Adrenal gland (tissue), 12 donors: Measurements from ENCODE around the gene CDH6. TPM values are rescaled to one million over a fixed set of nuclear protein-coding genes. Genes with fewer than 3 reads are reported as not detected.
A peak's percentile ranks its signal among the peaks of the same experiment; 100 is the strongest.

Experiments
- DNase-seq, 7 donors: peaks; one replicate each; pipeline ENCODE4 v3.0.0-alpha.2; 2019 to 2020
- H3K27ac ChIP-seq, 5 donors: fragments of 200-600 bp; sonication (generic) in 4 of 5; 1 replicate in 3 of 5; 2 replicates in 2 of 5; pipeline versions ENCODE4 v1.5.1 to v1.8.0; 2016 to 2020; ENCODE audit warnings: mild to moderate bottlenecking in 1 of 5
- H3K27me3 ChIP-seq: fragments of 200-600 bp; 2 replicates; pipeline ENCODE4 v1.8.0; 2021
- H3K36me3 ChIP-seq, 2 donors: fragments of 200-600 bp; replicated peaks in 1 of 2; 1 replicate in 1 of 2; 2 replicates in 1 of 2; pipeline versions ENCODE4 v1.5.1 to v1.8.0; 2018 to 2022
- H3K4me1 ChIP-seq, 2 donors: fragments of 200-600 bp; replicated peaks in 1 of 2; 1 replicate in 1 of 2; 2 replicates in 1 of 2; pipeline versions ENCODE4 v1.5.1 to v1.8.0; 2018 to 2021
- H3K4me3 ChIP-seq, 4 donors: fragments of 200-600 bp; sonication (generic) in 3 of 4; one replicate each; pipeline ENCODE4 v1.5.1; 2016 to 2018
- H3K9me3 ChIP-seq, 3 donors: fragments of 200-600 bp; sonication (generic) in 1 of 3; replicated peaks in 1 of 3; 1 replicate in 2 of 3; 2 replicates in 1 of 3; pipeline versions ENCODE4 v1.5.1 to v1.8.0; 2016 to 2021
- CTCF ChIP-seq, 6 experiments: fragments of 450-650 bp in 4 of 6; fragments of 200-600 bp in 2 of 6; sonication (generic) in 1 of 6; IDR thresholded peaks; 1 replicate in 5 of 6; 2 replicates in 1 of 6; pipeline versions ENCODE4 v1.5.1 to v1.8.0; 2016 to 2021; ENCODE audit warnings: antibody characterized with exemption in 6 of 6, mild to moderate bottlenecking in 2 of 6, moderate library complexity in 1 of 6
- POLR2A ChIP-seq, 2 donors: fragments of 450-650 bp; IDR thresholded peaks; one replicate each; pipeline ENCODE4 v1.6.1; 2017; ENCODE audit warnings: antibody characterized with exemption in 2 of 2, mild to moderate bottlenecking in 2 of 2, moderate library complexity in 1 of 2
- WGBS, 4 donors: extraction: QIAGEN DNeasy Blood & Tissue Kit in 2 of 4; methylation state at CpG; one replicate each; pipeline versions ENCODE4 v1.1.5 to v1.1.7; 2013 to 2017; 5-methylcytosine and 5-hydroxymethylcytosine counted together
- intact Hi-C, 2 donors: fragments of 100-400 bp; cut with DNase I; formaldehyde crosslinking; loops; one replicate each; pipeline versions ENCODE4 v1.14.1 to v1.15.0; 2022 to 2023
- polyA plus RNA-seq, 3 donors: library from polyadenylated mRNA; stranded (reverse); fragments of 200-250 nt in 2 of 3; fragments of 350-450 nt in 1 of 3; fragmentation: Illumina TruSeq in 1 of 3; extraction: RNeasy Lipid Tissue Mini Kit (QIAGEN cat#74804) in 1 of 3; gene quantifications; one replicate each; pipeline ENCODE4 v1.2.3, GENCODE V29; 2013 to 2014
- total RNA-seq, 9 donors: library from RNA; depleted of rRNA in 4 of 9; stranded (reverse); fragments of >200 nt in 4 of 9; fragments of 120-200 nt in 1 of 9; fragmentation: NEBNext Ultra II Directional in 1 of 9; extraction: Animal tissue kit (Norgen Biotek cat#: 25700) in 1 of 9; gene quantifications; one replicate each; pipeline versions ENCODE4 v1.1.0 to v1.2.4, GENCODE V29; 2013 to 2023
- donor health status: healthy with polysubstance abuse.
- donor health status: Bipolar disorder and iron deficiency.
- donor health status: DM: yes; HTN: yes; CAD: no.
- donor health status: DM: no; HTN: no; CAD: no.
- donor health status: DM: no; HTN: no; CAD: no.
- donor health status: DM: yes; HTN: yes; CAD: no.

Gene CDH6
- total and polyA plus RNA-seq, 12 donors: 0.17 to 2.5 (median 0.50) TPM

DNA sequence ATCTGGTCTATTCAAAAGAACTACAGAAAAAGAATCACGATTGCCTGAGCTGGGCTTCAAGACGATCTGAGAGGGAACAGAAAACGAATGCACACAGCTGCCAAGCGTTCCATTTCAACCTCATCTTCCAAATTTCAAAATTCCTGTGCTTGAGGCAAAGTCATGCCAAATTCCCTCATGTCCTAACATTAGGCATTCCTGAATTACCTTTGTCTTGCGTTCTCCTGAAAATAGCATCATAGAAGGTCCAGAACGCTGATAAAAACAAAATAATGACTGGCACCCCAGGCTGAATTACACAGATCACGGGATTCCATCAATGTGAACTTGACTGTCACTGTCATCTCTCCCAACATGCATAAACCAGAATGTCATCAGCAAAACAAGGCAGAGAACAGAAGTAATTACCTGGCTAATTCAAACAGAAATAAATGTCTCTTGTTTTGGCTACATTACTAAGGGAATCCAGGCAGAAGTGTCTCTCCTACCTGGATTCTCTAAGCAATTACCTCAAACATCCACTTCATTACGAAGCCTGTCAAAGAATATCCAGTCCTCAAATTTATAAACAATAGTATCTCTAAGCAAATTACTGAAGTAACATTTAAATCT lies 12.0 kb upstream of the CDH6 start:
- no peaks in the 10 kb centered on the region for H3K4me1 ChIP-seq
- H3K27ac ChIP-seq: no peak overlapping the region
- H3K36me3 ChIP-seq: no peaks in the 10 kb centered on the region
- no peaks in the 10 kb centered on the region for H3K9me3 ChIP-seq
- intact Hi-C loops: no loop called here
- H3K4me3 ChIP-seq: no peak overlapping the region
- DNase-seq: no peak
- 68 to 77% (median 72%) methylated on average over 8 of the region's 8 CpGs for WGBS, 4 donors
- TF ChIP-seq CTCF (IDR thresholded peaks at IDR 0.05): no peak
- TF ChIP-seq POLR2A (IDR thresholded peaks at IDR 0.05): no peak
- no peaks in the 10 kb centered on the region for H3K27me3 ChIP-seq

- 73 to 85% (median 83%) methylated on average over 6 of the region's 6 CpGs for WGBS, 4 donors
- intact Hi-C loops: no loop called here
- no peaks in the 10 kb centered on the region for H3K9me3 ChIP-seq
- no peaks in the 10 kb centered on the region for H3K4me1 ChIP-seq
- no peaks in the 10 kb centered on the region for H3K36me3 ChIP-seq
- TF ChIP-seq POLR2A (IDR thresholded peaks at IDR 0.05): no peak
- no peak for TF ChIP-seq CTCF (IDR thresholded peaks at IDR 0.05)
- H3K4me3 ChIP-seq: no peak overlapping the region
- H3K27ac ChIP-seq: no peak overlapping the region
- DNase-seq: no peak
- H3K27me3 ChIP-seq: no peaks in the 10 kb centered on the region
Measured at GRCh38 chr5:31182136-31182535, 11.3 kb upstream of the CDH6 start.

DNA sequence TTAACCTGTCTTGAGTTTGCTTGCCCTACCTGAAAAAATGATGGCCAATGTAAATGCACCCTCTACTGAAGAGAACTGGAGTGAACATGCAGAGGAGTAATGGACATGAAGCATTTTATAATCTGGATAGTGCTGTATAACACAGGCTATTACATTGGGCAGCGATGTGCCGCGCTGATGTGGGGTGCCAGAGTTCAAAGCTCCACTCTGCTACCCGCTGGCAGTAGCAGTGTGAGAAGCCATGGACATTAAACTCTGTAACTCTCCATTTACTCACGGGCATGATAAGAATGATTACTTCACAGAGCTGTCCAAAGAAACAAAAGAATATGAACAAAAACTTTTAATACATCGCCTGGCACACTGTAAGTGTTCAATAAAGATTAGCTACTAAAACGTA lies 7.5 kb upstream of the CDH6 start:
- TF ChIP-seq CTCF (IDR thresholded peaks at IDR 0.05) (no peak), POLR2A (IDR thresholded peaks at IDR 0.05) (no peak)
- H3K4me1 ChIP-seq: no peaks in the 10 kb centered on the region
- no peaks in the 10 kb centered on the region for H3K9me3 ChIP-seq
- H3K4me3 ChIP-seq: no peak overlapping the region
- no peak overlapping the region for H3K27ac ChIP-seq
- WGBS, 4 donors: 75 to 81% (median 77%) methylated on average over 7 of the region's 7 CpGs
- H3K36me3 ChIP-seq: no peaks in the 10 kb centered on the region
- intact Hi-C loops: no loop called here
- DNase-seq: no peak
- H3K27me3 ChIP-seq: no peaks in the 10 kb centered on the region

DNA sequence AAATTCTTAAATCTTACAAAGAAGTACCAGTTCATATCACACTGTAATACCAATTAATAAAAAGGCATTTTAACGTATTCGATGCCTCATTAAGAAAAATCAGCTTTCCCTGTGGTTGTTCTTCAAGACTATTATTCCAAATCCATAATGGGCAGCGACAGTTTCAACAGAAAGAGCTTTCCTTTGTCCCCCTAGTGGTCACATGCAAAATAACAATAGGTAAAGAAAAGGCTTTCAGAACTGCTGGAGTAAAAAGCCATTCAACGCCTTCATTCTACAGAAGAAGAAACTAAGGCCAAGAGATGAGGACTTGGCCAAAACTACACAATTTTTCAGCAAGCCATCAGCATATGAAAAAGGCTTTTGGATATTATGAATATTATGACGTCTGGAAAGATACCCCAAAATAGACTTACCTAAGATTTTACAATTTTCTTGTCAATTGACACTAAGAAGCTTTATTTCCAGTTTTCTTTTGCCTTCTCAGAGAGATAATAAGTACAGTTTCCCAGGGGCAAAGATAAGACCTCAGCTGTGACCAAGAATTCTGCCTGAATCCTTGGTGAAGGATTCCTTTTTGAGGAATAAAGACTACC lies 6.7 kb upstream of the CDH6 start:
- 15 to 22% (median 19%) methylated on average over 5 of the region's 5 CpGs for WGBS, 4 donors
- H3K9me3 ChIP-seq: no peaks in the 10 kb centered on the region
- TF ChIP-seq POLR2A (IDR thresholded peaks at IDR 0.05): no peak
- TF ChIP-seq CTCF (IDR thresholded peaks at IDR 0.05): peak; percentile 40 to 83 (median 57)

More for the DNA sequence above, 6.7 kb upstream of the CDH6 start:
- no peak for DNase-seq
- Histone ChIP-seq H3K27me3 (no peaks in the 10 kb centered on the region), H3K27ac (no peak overlapping the region), H3K4me1 (no peaks in the 10 kb centered on the region), H3K36me3 (no peaks in the 10 kb centered on the region), H3K4me3 (no peak overlapping the region)
- intact Hi-C loops: no loop called here
